K562 (cell line): Measurements from ENCODE around the gene WDR64. TPM values are rescaled to one million over a fixed set of nuclear protein-coding genes. Genes with fewer than 3 reads are reported as not detected.

Experiments used
- CEBPG ChIP-seq, 3 experiments: fragments of 200-800 bp in 1 of 3; sonication (Bioruptor generic) in 1 of 3; sonication (generic) in 1 of 3; formaldehyde crosslinking in 1 of 3; IDR thresholded peaks in 2 of 3; conservative IDR thresholded peaks in 1 of 3; 2 replicates each; pipeline versions ENCODE4 v1.6.1 to v1.8.0; 2016 to 2022; ENCODE audit warnings: missing compliant biosample characterization in 2 of 3, missing genetic modification characterization in 2 of 3, mild to moderate bottlenecking in 1 of 3, missing genetic modification reagents in 1 of 3
- E2F5 ChIP-seq: sonication (generic); formaldehyde crosslinking; IDR thresholded peaks from 2 replicates; pipeline ENCODE4 v1.8.0; 2022; ENCODE audit warnings: mild to moderate bottlenecking, missing genetic modification reagents
- ESRRA ChIP-seq: fragments of 450-650 bp; IDR thresholded peaks from 2 replicates; pipeline ENCODE4 v1.6.1; 2014; ENCODE audit warnings: low read depth, mild to moderate bottlenecking, moderate library complexity, borderline replicate concordance
- FIP1L1 ChIP-seq: fragments of 200-400 bp; formaldehyde crosslinking; IDR thresholded peaks from 2 replicates; pipeline ENCODE4 v1.6.1; 2018; ENCODE audit warnings: mild to moderate bottlenecking, low read depth, low read length; ENCODE audit not compliant: poor library complexity, severe bottlenecking
- FOSL1 ChIP-seq: fragments of 200-800 bp; sonication (Bioruptor generic); conservative IDR thresholded peaks from 2 replicates; pipeline ENCODE4 v1.6.1; 2016; ENCODE audit warnings: missing genetic modification characterization, missing compliant biosample characterization
- FOXJ3 ChIP-seq: sonication (generic); formaldehyde crosslinking; IDR thresholded peaks from 2 replicates; pipeline ENCODE4 v1.4.0; 2020; ENCODE audit warnings: mild to moderate bottlenecking, missing genetic modification reagents
- HDAC2 ChIP-seq: fragments of 450-650 bp; IDR thresholded peaks from 2 replicates; pipeline ENCODE4 v1.6.1; 2016; ENCODE audit warnings: mild to moderate bottlenecking
- HES1 ChIP-seq: fragments of 450-650 bp; IDR thresholded peaks from 2 replicates; pipeline ENCODE4 v1.6.1; 2016; ENCODE audit warnings: low read depth, mild to moderate bottlenecking, moderate library complexity
- HNRNPL ChIP-seq: fragments of 200-400 bp; formaldehyde crosslinking; IDR thresholded peaks from 2 replicates; pipeline ENCODE4 v1.6.1; 2017; ENCODE audit warnings: low read depth, mild to moderate bottlenecking, low read length
- HNRNPUL1 ChIP-seq: fragments of 200-400 bp; formaldehyde crosslinking; IDR thresholded peaks from 2 replicates; pipeline ENCODE4 v1.6.1; 2017; ENCODE audit warnings: low read length
- KDM5B ChIP-seq: fragments of 200-600 bp; sonication (generic); IDR thresholded peaks from 2 replicates; pipeline ENCODE4 v1.6.1; 2012; ENCODE audit warnings: low read depth, mild to moderate bottlenecking, moderate library complexity, low read length, control low read depth, inconsistent platforms; ENCODE audit not compliant: insufficient replicate concordance
- MAX ChIP-seq: sonication (generic); formaldehyde crosslinking; IDR thresholded peaks from 2 replicates; pipeline ENCODE4 v1.9.0; 2022; ENCODE audit warnings: mild to moderate bottlenecking, missing genetic modification reagents
- PATZ1 ChIP-seq: fragments of 250-450 bp; sonication (Bioruptor Pico); IDR thresholded peaks from 2 replicates; pipeline ENCODE4 v1.5.0; 2020; ENCODE audit warnings: mild to moderate bottlenecking, borderline replicate concordance
- PKNOX1 ChIP-seq: fragments of 450-650 bp; IDR thresholded peaks from 2 replicates; pipeline ENCODE4 v1.6.1; 2016
- POLR2G ChIP-seq: fragments of 200-400 bp; formaldehyde crosslinking; IDR thresholded peaks from 2 replicates; pipeline ENCODE4 v1.6.1; 2017; ENCODE audit warnings: low read depth, mild to moderate bottlenecking, antibody characterized with exemption, low read length, moderate library complexity
- XRCC3 ChIP-seq: fragments of 450-650 bp; IDR thresholded peaks from 2 replicates; pipeline ENCODE4 v1.6.1; 2017; ENCODE audit warnings: mild to moderate bottlenecking, moderate library complexity
- ZKSCAN3 ChIP-seq: fragments of 250-450 bp; sonication (Bioruptor Pico); IDR thresholded peaks from 2 replicates; pipeline ENCODE4 v1.4.0; 2020
- ZNF121 ChIP-seq: sonication (generic); formaldehyde crosslinking; conservative IDR thresholded peaks from 2 replicates; pipeline ENCODE4 v1.8.0; 2022; ENCODE audit warnings: missing genetic modification reagents
- ZNF140 ChIP-seq: fragments of 250-450 bp; sonication (Bioruptor Pico); IDR thresholded peaks from 2 replicates; pipeline ENCODE4 v1.8.0; 2021; ENCODE audit warnings: moderate library complexity, mild to moderate bottlenecking, inconsistent platforms
- ZNF23 ChIP-seq: fragments of 250-450 bp; sonication (Bioruptor Pico); IDR thresholded peaks from 2 replicates; pipeline ENCODE4 v1.4.0; 2020; ENCODE audit warnings: mild to moderate bottlenecking
- ZNF3 ChIP-seq: fragments of 250-450 bp; sonication (Bioruptor Pico); IDR thresholded peaks from 2 replicates; pipeline ENCODE4 v1.5.0; 2021; ENCODE audit warnings: mild to moderate bottlenecking, moderate library complexity
- ZNF780A ChIP-seq: fragments of 250-450 bp; sonication (Bioruptor Pico); IDR thresholded peaks from 2 replicates; pipeline ENCODE4 v1.5.0; 2021; ENCODE audit warnings: mild to moderate bottlenecking
- polyA plus RNA-seq, 8 experiments: library from polyadenylated mRNA; depleted of rRNA in 4 of 8; stranded (reverse) in 5 of 8; unstranded in 3 of 8; fragments of >200 nt; fragmentation: Nextera tagmentation in 2 of 8; fragmentation: Illumina TruSeq in 1 of 8; extraction: Ambion mirVana in 2 of 8; extraction: Trizol in 1 of 8; gene quantifications; 2 replicates each; pipeline versions ENCODE4 v1.2.1 to v1.2.3, GENCODE V29; 2011 to 2014; ENCODE audit warnings: inconsistent platforms in 1 of 8, missing spikeins in 1 of 8
- total RNA-seq, 7 experiments: library from RNA; depleted of rRNA in 6 of 7; stranded (reverse); fragments of >200 nt in 6 of 7; fragmentation: Illumina TruSeq in 2 of 7; extraction: Trizol in 2 of 7; gene quantifications; 2 replicates each; pipeline versions ENCODE4 v1.2.1 to v1.2.3, GENCODE V29; 2011 to 2021; ENCODE audit warnings: low replicate concordance in 1 of 7

WDR64 gene
- total and polyA plus RNA-seq, 9 of the 15 experiments (the other 6 are each of a cell fraction or from before 2014, with no cell fraction given), result 0.06 to 0.29 (median 0.19) TPM; not detected in 5

- peak; percentile 99 for TF ChIP-seq E2F5
- TF ChIP-seq ZNF780A (CRISPR knock-in tag), result no peak
- TF ChIP-seq HNRNPUL1, result no peak
- no peak for TF ChIP-seq ZNF140 (CRISPR knock-in tag)
- peak; percentile 76 for TF ChIP-seq CEBPG (CRISPR knock-in tag; IDR thresholded peaks at IDR 0.05)
- peak; percentile 52 to 74; a peak in 2 of 4 replicates for TF ChIP-seq CEBPG (tag; conservative IDR thresholded peaks at IDR 0.05 in 1 of 2, IDR thresholded peaks at IDR 0.05 in 1 of 2)
- peak; percentile 96 for TF ChIP-seq KDM5B
- peak; percentile 86 for TF ChIP-seq MAX
- no peak for TF ChIP-seq PATZ1
- 0 out of 2 replicates have a peak, but pooled peaks have one; percentile 20 for TF ChIP-seq ZNF23 (CRISPR knock-in tag)
- no peak for TF ChIP-seq ZKSCAN3 (CRISPR knock-in tag)
- peak; percentile 98 for TF ChIP-seq POLR2G
- TF ChIP-seq ESRRA, result peak; percentile 80
- TF ChIP-seq PKNOX1, result peak; percentile 51; the same call in 1 of the 2 replicates
- TF ChIP-seq FOXJ3 (CRISPR knock-in tag), result no peak; the same call in 1 of the 2 replicates
- peak; percentile 96 for TF ChIP-seq HDAC2
- no peak for TF ChIP-seq ZNF3 (CRISPR knock-in tag)
- no peak for TF ChIP-seq ZNF121
- TF ChIP-seq FIP1L1, result peak; percentile 72
- no peak for TF ChIP-seq HES1
- TF ChIP-seq XRCC3, result no peak
- no peak for TF ChIP-seq HNRNPL
- TF ChIP-seq FOSL1 (tag), result peak; percentile 51
Measured at GRCh38 chr1:241847796-241848685, 196.0 kb downstream of the WDR64 start, which contains the start of gene EXO1 (continued).
